OCI-LY7 (cell line): ENCODE results near the gene CLN5. TPM values are rescaled to one million over a fixed set of nuclear protein-coding genes. Genes with fewer than 3 reads are reported as not detected.

Experiments used
- BruUV-seq: library from RNA; stranded (reverse); fragments of 400-500 nt; replicated peaks from 2 replicates; lab custom pipeline; 2021; lab: Mats Ljungman, UMichigan
- CTCF ChIA-PET: fragments of 300-600 bp; sonication (Branson Sonifier 250); formaldehyde crosslinking; loops from one replicate; lab custom pipeline; 2022; ENCODE audit warnings: antibody characterized with exemption; ENCODE audit not compliant: unreplicated experiment; lab: Charles Lee
- POLR2A ChIA-PET: fragments of 300-600 bp; sonication (Branson Sonifier 250); formaldehyde crosslinking; loops from one replicate; lab custom pipeline; 2022; ENCODE audit warnings: antibody characterized with exemption; lab: Charles Lee
- DNase-seq: peaks from one replicate; pipeline ENCODE4 v3.0.0-alpha.2; 2015; ENCODE audit warnings: low spot score
- H2AFZ ChIP-seq: fragments of 200-600 bp; sonication (generic), shearing (Covaris generic); 2 replicates; pipeline ENCODE4 v1.6.1; 2014; ENCODE audit warnings: mild to moderate bottlenecking, antibody characterized with exemption, low read length, moderate library complexity
- H3K27ac ChIP-seq: fragments of 200-600 bp; sonication (generic); 2 replicates; pipeline ENCODE4 v1.5.1; 2014; ENCODE audit warnings: mixed run types, low read depth, mild to moderate bottlenecking, moderate library complexity, low read length, inconsistent platforms; ENCODE audit not compliant: poor library complexity, severe bottlenecking
- H3K36me3 ChIP-seq: fragments of 200-600 bp; sonication (generic); 2 replicates; pipeline ENCODE4 v1.6.1; 2014; ENCODE audit warnings: mild to moderate bottlenecking, antibody characterized with exemption, low read length, moderate library complexity, mixed read lengths; ENCODE audit not compliant: insufficient read depth
- H3K4me1 ChIP-seq: fragments of 200-600 bp; sonication (generic); 2 replicates; pipeline ENCODE4 v1.5.1; 2014; ENCODE audit warnings: mild to moderate bottlenecking, low read length; ENCODE audit not compliant: insufficient read depth, poor library complexity, severe bottlenecking
- H3K4me2 ChIP-seq: fragments of 200-600 bp; sonication (generic); 2 replicates; pipeline ENCODE4 v1.6.1; 2014; ENCODE audit warnings: mild to moderate bottlenecking, low read length
- H3K4me3 ChIP-seq: fragments of 200-600 bp; sonication (generic); 2 replicates; pipeline ENCODE4 v1.5.1; 2014; ENCODE audit warnings: mild to moderate bottlenecking, low read depth, low read length; ENCODE audit not compliant: poor library complexity, severe bottlenecking
- H3K79me2 ChIP-seq: fragments of 200-600 bp; sonication (generic); 2 replicates; pipeline ENCODE4 v1.6.1; 2016; ENCODE audit warnings: low read depth, mild to moderate bottlenecking, low read length, moderate library complexity, mixed read lengths; ENCODE audit not compliant: insufficient read depth
- H3K9me2 ChIP-seq: fragments of 200-600 bp; sonication (generic); 2 replicates; pipeline ENCODE4 v1.6.1; 2016; ENCODE audit warnings: mild to moderate bottlenecking, low read length, mixed read lengths; ENCODE audit not compliant: insufficient read depth
- H3K9me3 ChIP-seq: fragments of 200-600 bp; sonication (generic); 2 replicates; pipeline ENCODE4 v1.6.1; 2014; ENCODE audit warnings: mild to moderate bottlenecking, mixed run types, low read length, mixed read lengths
- H4K20me1 ChIP-seq: fragments of 200-600 bp; sonication (generic); 2 replicates; pipeline ENCODE4 v1.6.1; 2014; ENCODE audit warnings: mild to moderate bottlenecking, antibody characterized with exemption, low read length, moderate library complexity, mixed read lengths; ENCODE audit not compliant: insufficient read depth
- EZH2phosphoT487 ChIP-seq: fragments of 200-600 bp; sonication (generic); IDR thresholded peaks from 2 replicates; pipeline ENCODE4 v1.6.1; 2018; ENCODE audit warnings: low read depth, borderline replicate concordance, mild to moderate bottlenecking, mixed run types, antibody characterized with exemption, low read length, moderate library complexity, mixed read lengths
- intact Hi-C: fragments of 100-400 bp; cut with micrococcal nuclease; formaldehyde crosslinking; loops from one replicate; pipeline ENCODE4 v1.10.0; 2022; ENCODE audit not compliant: unreplicated experiment
- total RNA-seq, 2 experiments: library from RNA; depleted of rRNA in 1 of 2; stranded (reverse); fragments of >200 nt in 1 of 2; shearing (Covaris generic) in 1 of 2; gene quantifications; 2 replicates each; pipeline ENCODE4 v1.2.3, GENCODE V29; 2014 to 2022
- TF ChIP-seq, protein P1 (sequence below): fragments of 200-600 bp; sonication (generic); conservative IDR thresholded peaks from 2 replicates; pipeline ENCODE4 v1.5.1; 2014; ENCODE audit warnings: mild to moderate bottlenecking, antibody characterized with exemption, low read length, moderate library complexity, mixed read lengths

The CLN5 gene
- total RNA-seq, 2 experiments from 2014 or later: 10.1 to 12.7 TPM

- Histone ChIP-seq H3K27ac (no peak overlapping the region), H3K79me2 (peaks cover 85% of the 10 kb centered on the region), H4K20me1 (peaks cover 55% of the 10 kb centered on the region), H2AFZ (no peak overlapping the region), H3K4me2 (0 out of 2 replicates have a peak overlapping the region, but pooled peaks have one; percentile 99), H3K4me3 (no peak overlapping the region), H3K9me3 (no peaks in the 10 kb centered on the region), H3K36me3 (peaks cover 58% of the 10 kb centered on the region), H3K4me1 (peaks cover 26% of the 10 kb centered on the region), H3K9me2 (no peaks in the 10 kb centered on the region)
- TF ChIP-seq EZH2phosphoT487: no peak
- TF ChIP-seq, protein P1, sequence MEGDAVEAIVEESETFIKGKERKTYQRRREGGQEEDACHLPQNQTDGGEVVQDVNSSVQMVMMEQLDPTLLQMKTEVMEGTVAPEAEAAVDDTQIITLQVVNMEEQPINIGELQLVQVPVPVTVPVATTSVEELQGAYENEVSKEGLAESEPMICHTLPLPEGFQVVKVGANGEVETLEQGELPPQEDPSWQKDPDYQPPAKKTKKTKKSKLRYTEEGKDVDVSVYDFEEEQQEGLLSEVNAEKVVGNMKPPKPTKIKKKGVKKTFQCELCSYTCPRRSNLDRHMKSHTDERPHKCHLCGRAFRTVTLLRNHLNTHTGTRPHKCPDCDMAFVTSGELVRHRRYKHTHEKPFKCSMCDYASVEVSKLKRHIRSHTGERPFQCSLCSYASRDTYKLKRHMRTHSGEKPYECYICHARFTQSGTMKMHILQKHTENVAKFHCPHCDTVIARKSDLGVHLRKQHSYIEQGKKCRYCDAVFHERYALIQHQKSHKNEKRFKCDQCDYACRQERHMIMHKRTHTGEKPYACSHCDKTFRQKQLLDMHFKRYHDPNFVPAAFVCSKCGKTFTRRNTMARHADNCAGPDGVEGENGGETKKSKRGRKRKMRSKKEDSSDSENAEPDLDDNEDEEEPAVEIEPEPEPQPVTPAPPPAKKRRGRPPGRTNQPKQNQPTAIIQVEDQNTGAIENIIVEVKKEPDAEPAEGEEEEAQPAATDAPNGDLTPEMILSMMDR: no peak
- BruUV-seq: no TSS peak
- no peak for DNase-seq
- CTCF ChIA-PET: no interaction called here
- POLR2A ChIA-PET: interaction anchor here (0.6 to 1.0 kb wide), 2 partner anchors 16 to 173 kb away, joined by 3 to 5 read pairs; no protein-coding TSS in a partner anchor
- intact Hi-C loops: no loop called here
These were observed 30.5 kb downstream of the CLN5 start for GRCh38 chr13:77022341-77022740.

DNA sequence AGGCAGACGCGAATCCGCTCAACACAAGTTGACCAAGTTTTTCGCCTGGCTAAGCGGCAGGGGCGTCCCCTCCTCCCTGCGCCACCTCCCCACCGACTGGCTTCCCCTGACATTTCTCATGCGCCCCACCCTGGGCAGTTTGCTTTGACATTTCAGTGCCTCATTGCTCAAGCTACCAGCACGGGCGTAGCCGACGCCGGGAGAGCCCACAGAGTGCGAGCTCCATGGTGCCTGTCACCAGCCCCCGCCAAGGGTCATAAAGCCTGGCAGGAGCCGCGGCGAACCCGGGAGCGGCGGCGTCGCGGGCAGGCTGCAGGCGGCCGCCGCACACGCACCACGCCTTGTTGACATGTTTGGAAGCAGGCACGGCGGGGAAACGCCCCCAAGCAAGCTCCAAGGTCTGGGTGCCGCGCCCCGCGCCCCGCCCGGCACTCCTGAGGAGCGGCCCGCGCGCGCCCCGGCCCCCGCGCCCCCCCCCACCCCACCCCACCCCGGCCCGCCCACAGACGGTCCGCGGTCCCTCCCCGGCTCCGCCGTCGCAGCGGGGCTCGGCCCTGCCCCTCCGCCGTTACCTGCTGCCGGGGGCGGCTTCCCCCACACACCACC is 34.5 kb downstream of the CLN5 start:
- intact Hi-C loops: loop anchor here (5.0 kb wide), 1 partner anchor 481 kb away; no protein-coding TSS in a partner anchor
- H3K36me3 ChIP-seq: peaks cover 22% of the 10 kb centered on the region; the same call in 1 of the 2 replicates
- peaks cover 36% of the 10 kb centered on the region for H3K4me1 ChIP-seq
- H3K9me3 ChIP-seq: no peaks in the 10 kb centered on the region
- peak overlapping the region; percentile 89 for H2AFZ ChIP-seq
- H3K27ac ChIP-seq: peak overlapping the region; percentile 91
- H3K9me2 ChIP-seq: no peaks in the 10 kb centered on the region
- peak; percentile 81 for DNase-seq
- TF ChIP-seq, protein P1: 0 out of 2 replicates have a peak, but pooled peaks have one; percentile 24
- TF ChIP-seq EZH2phosphoT487: no peak
- H3K79me2 ChIP-seq: peaks cover 50% of the 10 kb centered on the region
- ChIA-PET CTCF (interaction anchor here (0.9 kb wide), 1 partner anchor 233 kb away, joined by 3 read pairs; no protein-coding TSS in a partner anchor), POLR2A (interaction anchor here (0.5 to 5.0 kb wide), 14 partner anchors 9 to 451 kb away, joined by 3 to 28 read pairs (median 4); partner anchors contain the start of gene CLN5)
- BruUV-seq: no TSS peak
- H4K20me1 ChIP-seq: peaks cover 41% of the 10 kb centered on the region
- H3K4me2 ChIP-seq: peak overlapping the region; percentile 99
- peak overlapping the region; percentile 98 for H3K4me3 ChIP-seq
